Measurements from ENCODE around the gene ISY1.
"Not testable (repeated sequence)": the region's sequence is repeated elsewhere in the genome, so short reads cannot be mapped to it uniquely, and the experiment has no call there.

ISY1 gene

DNA sequence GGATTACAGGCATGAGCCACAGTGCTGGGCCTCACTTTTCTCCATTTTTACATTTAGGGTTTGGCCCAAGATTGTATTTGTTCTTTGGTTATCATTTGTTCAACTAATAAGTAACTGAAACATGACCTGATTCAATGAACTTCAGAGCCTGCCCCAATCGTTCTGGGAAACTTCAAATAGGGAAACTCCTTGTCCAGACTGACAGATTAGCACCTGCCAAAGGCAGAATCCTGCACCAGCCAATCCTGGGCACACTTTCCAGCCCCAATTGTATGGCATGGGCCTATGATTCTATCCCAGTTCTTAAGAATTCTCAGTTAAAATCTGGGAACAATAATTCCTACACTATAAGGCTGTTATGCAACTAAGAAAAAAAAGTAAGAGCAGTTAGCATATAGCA, 21.0 kb downstream of the ISY1 start:
- Histone ChIP-seq H3K4me1 (ENCODE audit: insufficient read depth, low read length, severe bottlenecking) (no peaks in the 10 kb centered on the region), H3K4me2 (ENCODE audit: low read length) (no peak overlapping the region), H3K4me3 (ENCODE audit: low read depth, low read length, poor library complexity, severe bottlenecking) (no peak overlapping the region), H3K36me3 (ENCODE audit: insufficient read depth, low read length) (peaks cover 79% of the 10 kb centered on the region), H3K27ac (ENCODE audit: low read depth, low read length, poor library complexity, severe bottlenecking) (no peak overlapping the region), H3K9me2 (ENCODE audit: low read depth, low read length) (no peaks in the 10 kb centered on the region), H3K9ac (ENCODE audit: low read length) (no peak overlapping the region), H3F3A (ENCODE audit: insufficient read depth, low read length) (no peaks in the 10 kb centered on the region), H3K27me3 (ENCODE audit: insufficient read depth, low read length) (no peaks in the 10 kb centered on the region), H2AFZ (ENCODE audit: low read length) (no peak overlapping the region), H3K79me2 (ENCODE audit: insufficient read depth, low read length) (no peaks in the 10 kb centered on the region), H3K9me3 (ENCODE audit: low read length) (no peaks in the 10 kb centered on the region), H4K20me1 (ENCODE audit: insufficient read depth, low read length) (no peaks in the 10 kb centered on the region)
- no peak for TF ChIP-seq EZH2 (IDR thresholded peaks at IDR 0.05; ENCODE audit: borderline replicate concordance, low read length)
- TF ChIP-seq, protein P1, sequence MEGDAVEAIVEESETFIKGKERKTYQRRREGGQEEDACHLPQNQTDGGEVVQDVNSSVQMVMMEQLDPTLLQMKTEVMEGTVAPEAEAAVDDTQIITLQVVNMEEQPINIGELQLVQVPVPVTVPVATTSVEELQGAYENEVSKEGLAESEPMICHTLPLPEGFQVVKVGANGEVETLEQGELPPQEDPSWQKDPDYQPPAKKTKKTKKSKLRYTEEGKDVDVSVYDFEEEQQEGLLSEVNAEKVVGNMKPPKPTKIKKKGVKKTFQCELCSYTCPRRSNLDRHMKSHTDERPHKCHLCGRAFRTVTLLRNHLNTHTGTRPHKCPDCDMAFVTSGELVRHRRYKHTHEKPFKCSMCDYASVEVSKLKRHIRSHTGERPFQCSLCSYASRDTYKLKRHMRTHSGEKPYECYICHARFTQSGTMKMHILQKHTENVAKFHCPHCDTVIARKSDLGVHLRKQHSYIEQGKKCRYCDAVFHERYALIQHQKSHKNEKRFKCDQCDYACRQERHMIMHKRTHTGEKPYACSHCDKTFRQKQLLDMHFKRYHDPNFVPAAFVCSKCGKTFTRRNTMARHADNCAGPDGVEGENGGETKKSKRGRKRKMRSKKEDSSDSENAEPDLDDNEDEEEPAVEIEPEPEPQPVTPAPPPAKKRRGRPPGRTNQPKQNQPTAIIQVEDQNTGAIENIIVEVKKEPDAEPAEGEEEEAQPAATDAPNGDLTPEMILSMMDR (IDR thresholded peaks at IDR 0.05; ENCODE audit: low read length): no peak

DNA sequence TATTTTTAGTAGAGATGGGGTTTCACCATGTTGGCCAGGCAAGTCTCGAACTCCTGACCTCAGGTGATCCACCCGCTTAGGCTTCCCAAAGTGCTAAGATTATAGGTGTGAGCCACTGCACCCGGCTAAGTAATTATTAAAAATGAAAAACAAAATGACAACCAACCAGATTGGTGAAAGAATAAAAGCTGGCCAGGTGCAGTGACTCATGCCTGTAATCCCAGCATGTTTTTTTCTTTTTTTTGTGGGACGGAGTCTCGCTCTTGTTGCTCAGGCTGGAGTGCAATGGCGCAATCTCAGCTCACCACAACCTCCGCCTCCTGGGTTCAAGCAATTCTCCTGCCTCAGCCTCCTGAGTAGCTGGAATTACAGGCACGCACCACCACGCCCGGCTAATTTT, 24.6 kb downstream of the ISY1 start:
- not testable (repeated sequence) for H3F3A ChIP-seq (ENCODE audit: insufficient read depth, low read length); H3K4me1 ChIP-seq (ENCODE audit: insufficient read depth, low read length, severe bottlenecking); H3K79me2 ChIP-seq (ENCODE audit: insufficient read depth, low read length); H3K27ac ChIP-seq (ENCODE audit: low read depth, low read length, poor library complexity, severe bottlenecking); H3K27me3 ChIP-seq (ENCODE audit: insufficient read depth, low read length); H3K9me3 ChIP-seq (ENCODE audit: low read length); H2AFZ ChIP-seq (ENCODE audit: low read length); H3K9ac ChIP-seq (ENCODE audit: low read length); H4K20me1 ChIP-seq (ENCODE audit: insufficient read depth, low read length); H3K9me2 ChIP-seq (ENCODE audit: low read depth, low read length); H3K4me3 ChIP-seq (ENCODE audit: low read depth, low read length, poor library complexity, severe bottlenecking); H3K4me2 ChIP-seq (ENCODE audit: low read length)
- H3K36me3 ChIP-seq (ENCODE audit: insufficient read depth, low read length): peaks cover 90% of the 10 kb centered on the region

DNA sequence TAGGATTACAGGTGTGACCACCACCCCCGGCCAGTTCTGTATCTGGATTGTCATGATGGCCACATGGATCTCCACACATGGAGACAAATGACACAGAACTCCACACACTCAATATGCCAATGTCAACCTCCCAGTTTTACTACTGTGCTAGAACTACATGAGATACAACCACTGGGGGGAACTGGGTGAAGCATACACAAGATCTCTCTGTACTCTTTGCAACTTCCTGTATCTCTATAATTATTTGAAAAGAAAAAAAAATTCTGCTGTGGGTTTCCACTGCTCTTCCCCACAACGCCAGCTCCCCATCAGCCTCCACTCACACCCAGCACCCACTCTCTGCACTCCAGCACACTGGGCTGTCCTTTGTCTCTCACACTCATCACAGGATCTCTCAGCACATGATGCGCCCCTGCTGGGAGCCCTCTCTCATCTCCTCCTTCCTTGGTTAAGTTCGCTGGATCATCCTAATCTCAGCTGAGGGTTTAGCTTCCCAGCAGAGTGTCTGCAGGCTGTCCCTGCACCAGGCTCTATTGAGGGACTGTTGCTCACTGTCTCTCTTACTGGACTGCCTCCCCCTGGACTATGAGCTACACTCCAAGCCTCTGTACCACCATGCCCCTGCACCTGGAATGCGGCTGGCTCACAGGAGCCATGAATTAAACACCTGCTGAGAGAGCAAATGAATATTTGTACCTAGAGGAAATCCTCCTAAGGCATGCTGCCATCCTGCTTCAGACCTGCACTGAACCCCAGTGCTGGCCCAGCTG, 28.6 kb downstream of the ISY1 start:
- Histone ChIP-seq H3K4me2 (ENCODE audit: low read length) (no peak overlapping the region), H3K9me2 (ENCODE audit: low read depth, low read length) (no peaks in the 10 kb centered on the region), H3K9ac (ENCODE audit: low read length) (no peak overlapping the region), H3K4me1 (ENCODE audit: insufficient read depth, low read length, severe bottlenecking) (no peaks in the 10 kb centered on the region), H3K9me3 (ENCODE audit: low read length) (no peaks in the 10 kb centered on the region), H3F3A (ENCODE audit: insufficient read depth, low read length) (no peaks in the 10 kb centered on the region), H3K4me3 (ENCODE audit: low read depth, low read length, poor library complexity, severe bottlenecking) (no peak overlapping the region), H3K79me2 (ENCODE audit: insufficient read depth, low read length) (no peaks in the 10 kb centered on the region), H4K20me1 (ENCODE audit: insufficient read depth, low read length) (no peaks in the 10 kb centered on the region), H2AFZ (ENCODE audit: low read length) (no peak overlapping the region), H3K27ac (ENCODE audit: low read depth, low read length, poor library complexity, severe bottlenecking) (no peak overlapping the region), H3K27me3 (ENCODE audit: insufficient read depth, low read length) (no peaks in the 10 kb centered on the region), H3K36me3 (ENCODE audit: insufficient read depth, low read length) (peaks cover 94% of the 10 kb centered on the region)
- TF ChIP-seq EZH2 (IDR thresholded peaks at IDR 0.05; ENCODE audit: borderline replicate concordance, low read length): no peak
- TF ChIP-seq, protein P1 (IDR thresholded peaks at IDR 0.05; ENCODE audit: low read length): no peak
